Gastroesophageal sphincter (tissue), 4 donors: ENCODE data around the gene SRP68. TPM values are rescaled to one million over a fixed set of nuclear protein-coding genes. Genes with fewer than 3 reads are reported as not detected.

Experiments used
- ATAC-seq: fragments of 150-250 bp; one replicate; pipeline ENCODE4 v1.9.1; 2016; ENCODE audit warnings: mild to moderate bottlenecking, moderate library complexity
- H3K27ac ChIP-seq, 4 donors: fragments of 200-600 bp; sonication (generic) in 3 of 4; 1 replicate in 3 of 4; 2 replicates in 1 of 4; pipeline ENCODE4 v1.5.1; 2016 to 2019
- H3K27me3 ChIP-seq: fragments of 200-600 bp; sonication (generic); one replicate; pipeline ENCODE4 v1.5.1; 2019
- H3K36me3 ChIP-seq, 2 donors: fragments of 200-600 bp; sonication (generic); one replicate each; pipeline ENCODE4 v1.5.1; 2019; ENCODE audit warnings: control low read depth in 1 of 2
- H3K4me1 ChIP-seq, 3 donors: fragments of 200-600 bp; sonication (generic); 1 replicate in 2 of 3; 2 replicates in 1 of 3; pipeline ENCODE4 v1.5.1; 2016 to 2019; ENCODE audit warnings: control low read depth in 2 of 3
- H3K4me3 ChIP-seq, 2 donors: fragments of 200-600 bp; sonication (generic); one replicate each; pipeline ENCODE4 v1.5.1; 2019; ENCODE audit warnings: mild to moderate bottlenecking in 1 of 2, moderate library complexity in 1 of 2
- H3K9me3 ChIP-seq, 3 donors: fragments of 200-600 bp; sonication (generic); one replicate each; pipeline ENCODE4 v1.5.1; 2017 to 2019; ENCODE audit warnings: control low read depth in 2 of 3
- EP300 ChIP-seq: sonication (generic); formaldehyde crosslinking; IDR thresholded peaks from one replicate; pipeline ENCODE4 v1.6.1; 2017; ENCODE audit warnings: antibody characterized with exemption, mild to moderate bottlenecking
- POLR2A ChIP-seq, 2 donors: fragments of 450-650 bp; IDR thresholded peaks; one replicate each; pipeline ENCODE4 v1.6.1; 2017; ENCODE audit warnings: antibody characterized with exemption in 2 of 2, mild to moderate bottlenecking in 2 of 2, moderate library complexity in 1 of 2
- POLR2AphosphoS5 ChIP-seq: sonication (generic); formaldehyde crosslinking; IDR thresholded peaks from one replicate; pipeline ENCODE4 v1.6.1; 2017; ENCODE audit warnings: antibody characterized with exemption
- WGBS, 2 donors: methylation state at CpG; one replicate each; pipeline ENCODE4 v1.1.5; 2018; ENCODE audit warnings: low coverage in 1 of 2; 5-methylcytosine and 5-hydroxymethylcytosine counted together
- total RNA-seq, 4 donors: library from RNA; depleted of rRNA; stranded (reverse); fragments of >200 nt; gene quantifications; one replicate each; pipeline ENCODE4 v1.1.0, GENCODE V29; 2016
- TF ChIP-seq, protein P1 (sequence below), 4 experiments: fragments of 200-600 bp in 2 of 4; fragments of 450-650 bp in 2 of 4; sonication (generic) in 1 of 4; IDR thresholded peaks; one replicate each; pipeline ENCODE4 v1.5.1; 2017 to 2019; ENCODE audit warnings: antibody characterized with exemption in 4 of 4, mild to moderate bottlenecking in 2 of 4, moderate library complexity in 2 of 4

SRP68 gene
- total RNA-seq, 4 donors from 2014 or later: 43.0 to 63.8 (median 48.7) TPM

DNA sequence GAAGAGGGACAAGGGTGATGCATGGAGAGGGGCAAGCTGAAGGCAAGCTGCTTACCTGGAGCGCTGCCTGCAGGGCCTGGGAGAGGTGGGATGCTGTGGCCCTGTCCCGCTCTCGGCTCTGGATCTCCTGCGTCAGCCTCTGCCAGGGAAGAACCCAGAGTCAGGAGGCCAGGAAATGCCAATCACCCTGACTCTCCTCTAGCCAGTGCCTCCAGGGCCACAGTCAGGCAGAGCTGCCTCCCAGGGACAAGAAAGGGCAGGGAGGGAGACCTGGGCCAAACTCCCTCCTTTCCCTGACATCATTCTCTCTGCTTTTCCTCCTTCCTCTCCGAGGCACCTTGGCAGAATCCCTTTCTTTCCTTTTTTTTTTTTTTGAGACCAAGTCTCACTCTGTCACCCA is 60.4 kb downstream of the SRP68 start:
- Histone ChIP-seq H3K9me3 (no peaks in the 10 kb centered on the region), H3K27ac (no peak overlapping the region), H3K27me3 (peaks cover 7% of the 10 kb centered on the region), H3K36me3 (no peaks in the 10 kb centered on the region), H3K4me3 (no peak overlapping the region), H3K4me1 (peaks cover 0 to 7% (median 0%) of the 10 kb centered on the region in 3 donors)
- ATAC-seq: no peak
- 87 to 93% methylated on average over 5 of the region's 5 CpGs for WGBS, 2 donors
- no peak for TF ChIP-seq POLR2AphosphoS5
- no peak for TF ChIP-seq POLR2A (IDR thresholded peaks at IDR 0.05)
- TF ChIP-seq, protein P1, sequence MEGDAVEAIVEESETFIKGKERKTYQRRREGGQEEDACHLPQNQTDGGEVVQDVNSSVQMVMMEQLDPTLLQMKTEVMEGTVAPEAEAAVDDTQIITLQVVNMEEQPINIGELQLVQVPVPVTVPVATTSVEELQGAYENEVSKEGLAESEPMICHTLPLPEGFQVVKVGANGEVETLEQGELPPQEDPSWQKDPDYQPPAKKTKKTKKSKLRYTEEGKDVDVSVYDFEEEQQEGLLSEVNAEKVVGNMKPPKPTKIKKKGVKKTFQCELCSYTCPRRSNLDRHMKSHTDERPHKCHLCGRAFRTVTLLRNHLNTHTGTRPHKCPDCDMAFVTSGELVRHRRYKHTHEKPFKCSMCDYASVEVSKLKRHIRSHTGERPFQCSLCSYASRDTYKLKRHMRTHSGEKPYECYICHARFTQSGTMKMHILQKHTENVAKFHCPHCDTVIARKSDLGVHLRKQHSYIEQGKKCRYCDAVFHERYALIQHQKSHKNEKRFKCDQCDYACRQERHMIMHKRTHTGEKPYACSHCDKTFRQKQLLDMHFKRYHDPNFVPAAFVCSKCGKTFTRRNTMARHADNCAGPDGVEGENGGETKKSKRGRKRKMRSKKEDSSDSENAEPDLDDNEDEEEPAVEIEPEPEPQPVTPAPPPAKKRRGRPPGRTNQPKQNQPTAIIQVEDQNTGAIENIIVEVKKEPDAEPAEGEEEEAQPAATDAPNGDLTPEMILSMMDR (IDR thresholded peaks at IDR 0.05): no peak
- no peak for TF ChIP-seq EP300

DNA sequence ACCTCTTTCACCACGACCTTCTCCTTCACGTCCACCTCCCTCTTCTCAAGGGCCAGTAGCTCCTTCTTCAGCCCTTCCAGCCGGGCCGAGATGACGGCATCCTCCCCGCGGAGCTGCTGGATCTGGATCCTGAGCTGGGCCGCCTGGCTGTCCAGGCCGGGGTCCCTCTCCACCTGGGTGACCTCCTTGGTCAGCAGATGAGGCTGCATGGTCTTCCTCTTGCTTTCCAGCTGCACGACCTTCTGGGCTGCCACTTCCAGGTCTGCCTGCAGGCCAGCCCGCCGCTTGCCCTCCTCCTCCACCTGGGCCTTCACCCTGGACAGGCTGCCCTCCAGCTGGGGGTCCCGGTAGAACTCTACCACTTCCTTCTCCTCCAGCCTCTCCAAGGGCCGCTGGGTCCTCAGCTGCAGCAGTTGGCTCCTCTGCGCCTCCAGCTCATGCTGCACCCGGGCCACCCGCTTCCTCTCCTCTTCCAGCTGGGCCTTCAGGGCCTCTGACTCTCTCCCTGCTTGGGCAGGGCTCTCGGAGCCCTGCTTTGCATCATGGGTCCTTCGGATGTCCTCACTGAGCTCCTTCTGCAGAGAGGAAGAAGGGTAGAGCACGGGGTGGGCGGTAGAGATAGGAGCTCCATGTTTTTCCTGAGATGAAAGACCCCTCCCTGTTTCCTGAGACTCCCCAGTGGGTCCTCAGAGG is 62.2 kb downstream of the SRP68 start:
- peaks cover 3% of the 10 kb centered on the region for H3K27me3 ChIP-seq
- TF ChIP-seq, protein P1 (IDR thresholded peaks at IDR 0.05): no peak
- TF ChIP-seq EP300: no peak
- TF ChIP-seq POLR2AphosphoS5: no peak
- TF ChIP-seq POLR2A (IDR thresholded peaks at IDR 0.05): no peak
- no peak overlapping the region for H3K4me3 ChIP-seq
- H3K36me3 ChIP-seq: no peaks in the 10 kb centered on the region
- peaks cover 0 to 14% (median 0%) of the 10 kb centered on the region in 3 donors for H3K4me1 ChIP-seq
- no peak overlapping the region for H3K27ac ChIP-seq
- H3K9me3 ChIP-seq: no peaks in the 10 kb centered on the region
- no peak for ATAC-seq
- WGBS, 2 donors: 86 to 87% methylated on average over 8 to 14 of the region's 21 CpGs

GRCh38 chr17:76009447-76009846 is 62.9 kb downstream of the SRP68 start:
- no peak for ATAC-seq
- 88 to 93% methylated on average over 3 to 12 of the region's 20 CpGs for WGBS, 2 donors
- Histone ChIP-seq H3K36me3 (no peaks in the 10 kb centered on the region), H3K9me3 (no peaks in the 10 kb centered on the region), H3K4me3 (no peak overlapping the region), H3K4me1 (peaks cover 0 to 16% (median 0%) of the 10 kb centered on the region in 3 donors), H3K27me3 (no peaks in the 10 kb centered on the region), H3K27ac (no peak overlapping the region)
- TF ChIP-seq POLR2A (IDR thresholded peaks at IDR 0.05) (no peak), POLR2AphosphoS5 (no peak), EP300 (no peak)
- TF ChIP-seq, protein P1 (IDR thresholded peaks at IDR 0.05): no peak

GRCh38 chr17:76008630-76009425 is 63.5 kb downstream of the SRP68 start:
- ATAC-seq: no peak
- Histone ChIP-seq H3K27ac (no peak overlapping the region), H3K9me3 (no peaks in the 10 kb centered on the region), H3K4me1 (peaks cover 0 to 10% (median 0%) of the 10 kb centered on the region in 3 donors), H3K36me3 (peaks cover 0 to 3% of the 10 kb centered on the region in 2 donors), H3K4me3 (no peak overlapping the region), H3K27me3 (no peaks in the 10 kb centered on the region)
- TF ChIP-seq EP300: no peak
- WGBS, 2 donors: 93 to 95% methylated on average over 30 to 38 of the region's 56 CpGs

DNA sequence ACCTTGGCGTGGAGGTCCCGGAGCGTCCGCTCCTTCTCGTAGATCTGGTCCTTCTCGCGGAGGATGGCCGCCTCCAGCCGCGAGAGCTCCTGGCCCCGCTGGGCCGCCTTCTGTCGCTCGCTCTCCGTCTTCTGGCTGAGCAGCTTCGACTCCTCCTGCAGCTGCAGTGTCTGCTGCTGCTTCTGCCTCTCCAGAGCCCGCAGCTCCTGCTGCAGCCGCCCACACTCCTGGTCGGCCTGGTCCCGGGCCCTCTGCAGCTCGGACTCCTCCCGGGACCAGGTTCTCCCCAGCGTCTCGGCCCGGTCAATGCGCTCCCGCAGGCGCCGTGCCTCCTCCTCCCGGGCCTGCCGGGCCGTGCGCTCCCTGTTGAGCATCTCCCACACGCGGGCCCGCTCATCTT is 64.1 kb downstream of the SRP68 start:
- no peak for ATAC-seq

More for the DNA sequence above, 64.1 kb downstream of the SRP68 start:
- TF ChIP-seq POLR2A (IDR thresholded peaks at IDR 0.05): no peak
- TF ChIP-seq, protein P1 (IDR thresholded peaks at IDR 0.05): no peak
- no peak for TF ChIP-seq EP300
- no peak for TF ChIP-seq POLR2AphosphoS5
- Histone ChIP-seq H3K9me3 (no peaks in the 10 kb centered on the region), H3K27ac (no peak overlapping the region), H3K36me3 (peaks cover 0 to 5% of the 10 kb centered on the region in 2 donors), H3K4me1 (peaks cover 0 to 10% (median 0%) of the 10 kb centered on the region in 3 donors), H3K4me3 (no peak overlapping the region), H3K27me3 (no peaks in the 10 kb centered on the region)
- 92 to 93% methylated on average over 8 to 18 of the region's 36 CpGs for WGBS, 2 donors
